ENCODE measurements around the gene HSPA12B. TPM values are rescaled to one million over a fixed set of nuclear protein-coding genes. Genes with fewer than 3 reads are reported as not detected.

Gene HSPA12B
- total and polyA plus RNA-seq, 9 of the 15 experiments (the other 6 are each of a cell fraction or from before 2014, with no cell fraction given) = 0.03 to 0.07 TPM; not detected in 7

- H3K4me3 ChIP-seq = no peak overlapping the region
- no peak for DNase-seq (ENCODE audit: extremely low read depth in 1 of 4, low spot score in 3 of 4)
- no peaks in the 10 kb centered on the region for H3K9me3 ChIP-seq (replicated peaks; ENCODE audit: control insufficient read depth, insufficient read depth, low read depth, low read length)
- H3K27ac ChIP-seq (ENCODE audit: extremely low read depth, low read depth, low read length) = no peak overlapping the region
- ChIA-PET POLR2A (no interaction called here), CTCF (ENCODE audit: low intra/inter-chr PET ratio) (no interaction called here)
- ATAC-seq = no peak
- H3K79me2 ChIP-seq (ENCODE audit: control insufficient read depth, insufficient read depth, low read length) = no peaks in the 10 kb centered on the region
- no peak overlapping the region for H3K9ac ChIP-seq (ENCODE audit: insufficient read depth in 1 of 2, low read depth in 2 of 2, low read length in 2 of 2)
- 93% methylated on average over 6 of the region's 13 CpGs for WGBS (ENCODE audit: insufficient coverage, low coverage, missing lambda C conversion rate)
- peaks cover 34% of the 10 kb centered on the region; the same call in 2 of the 3 replicates for H3K36me3 ChIP-seq (ENCODE audit: control insufficient read depth, insufficient read depth, low read length)
- H2AFZ ChIP-seq (ENCODE audit: low read depth, low read length) = no peak overlapping the region
- intact Hi-C loops (cut with micrococcal nuclease) = no loop called here
- FAIRE-seq = no peak
- no TSS peak for BruUV-seq (replicated peaks)
- in situ Hi-C loops (cut with MboI) = no loop called here
- no peak overlapping the region for H3K4me2 ChIP-seq (ENCODE audit: insufficient read depth, low read length)
- TF ChIP-seq XRCC5 (IDR thresholded peaks at IDR 0.05; ENCODE audit: low read depth, low read length) = no peak
- no peak for TF ChIP-seq BACH1 (tag; IDR thresholded peaks at IDR 0.05)
- TF ChIP-seq ZBTB5 (IDR thresholded peaks at IDR 0.05) = no peak
- TF ChIP-seq NFATC3 (IDR thresholded peaks at IDR 0.05) = no peak
- TF ChIP-seq TFAP4 (CRISPR knock-in tag; IDR thresholded peaks at IDR 0.05; ENCODE audit: borderline replicate concordance) = no peak
- no peak for TF ChIP-seq NCOA2 (IDR thresholded peaks at IDR 0.05; ENCODE audit: partially characterized antibody in 2 of 2)
- no peak for TF ChIP-seq RBM34 (IDR thresholded peaks at IDR 0.05; ENCODE audit: borderline replicate concordance, insufficient read depth, low read length)
- no peak for TF ChIP-seq SREBF1 (IDR thresholded peaks at IDR 0.05; ENCODE audit: borderline replicate concordance, low read depth, low read length)
- no peak for TF ChIP-seq DNMT1 (IDR thresholded peaks at IDR 0.05)
- TF ChIP-seq, protein P1, sequence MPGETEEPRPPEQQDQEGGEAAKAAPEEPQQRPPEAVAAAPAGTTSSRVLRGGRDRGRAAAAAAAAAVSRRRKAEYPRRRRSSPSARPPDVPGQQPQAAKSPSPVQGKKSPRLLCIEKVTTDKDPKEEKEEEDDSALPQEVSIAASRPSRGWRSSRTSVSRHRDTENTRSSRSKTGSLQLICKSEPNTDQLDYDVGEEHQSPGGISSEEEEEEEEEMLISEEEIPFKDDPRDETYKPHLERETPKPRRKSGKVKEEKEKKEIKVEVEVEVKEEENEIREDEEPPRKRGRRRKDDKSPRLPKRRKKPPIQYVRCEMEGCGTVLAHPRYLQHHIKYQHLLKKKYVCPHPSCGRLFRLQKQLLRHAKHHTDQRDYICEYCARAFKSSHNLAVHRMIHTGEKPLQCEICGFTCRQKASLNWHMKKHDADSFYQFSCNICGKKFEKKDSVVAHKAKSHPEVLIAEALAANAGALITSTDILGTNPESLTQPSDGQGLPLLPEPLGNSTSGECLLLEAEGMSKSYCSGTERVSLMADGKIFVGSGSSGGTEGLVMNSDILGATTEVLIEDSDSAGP (CRISPR knock-in tag; IDR thresholded peaks at IDR 0.05) = no peak
- no peak for TF ChIP-seq MEIS2 (IDR thresholded peaks at IDR 0.05; ENCODE audit: partially characterized antibody)
- peaks cover 0 to 25% of the 10 kb centered on the region in 2 experiments; a peak in 2 of 5 replicates for H3K4me1 ChIP-seq (replicated peaks in 1 of 2; ENCODE audit: control insufficient read depth in 2 of 2, insufficient read depth in 2 of 2, low read length in 2 of 2)
- H3K27me3 ChIP-seq (ENCODE audit: control insufficient read depth in 2 of 2, insufficient read depth in 2 of 2, low read length in 2 of 2) = no peaks in the 10 kb centered on the region
- no peaks in the 10 kb centered on the region for H4K20me1 ChIP-seq (replicated peaks; ENCODE audit: control insufficient read depth, insufficient read depth, low read length)
- peaks cover 2% of the 10 kb centered on the region for H3K9me1 ChIP-seq (ENCODE audit: control insufficient read depth, insufficient read depth, low read length)
These were observed 19.9 kb downstream of the HSPA12B start for GRCh38 chr20:3752386-3752759.

Measured in K562 (cell line).